ENCODE measurements around the gene PTPRH. TPM values are rescaled to one million over a fixed set of nuclear protein-coding genes. Genes with fewer than 3 reads are reported as not detected.

Gene PTPRH
- total RNA-seq, 1 experiment from 2014 or later: 11.8 TPM

DNA sequence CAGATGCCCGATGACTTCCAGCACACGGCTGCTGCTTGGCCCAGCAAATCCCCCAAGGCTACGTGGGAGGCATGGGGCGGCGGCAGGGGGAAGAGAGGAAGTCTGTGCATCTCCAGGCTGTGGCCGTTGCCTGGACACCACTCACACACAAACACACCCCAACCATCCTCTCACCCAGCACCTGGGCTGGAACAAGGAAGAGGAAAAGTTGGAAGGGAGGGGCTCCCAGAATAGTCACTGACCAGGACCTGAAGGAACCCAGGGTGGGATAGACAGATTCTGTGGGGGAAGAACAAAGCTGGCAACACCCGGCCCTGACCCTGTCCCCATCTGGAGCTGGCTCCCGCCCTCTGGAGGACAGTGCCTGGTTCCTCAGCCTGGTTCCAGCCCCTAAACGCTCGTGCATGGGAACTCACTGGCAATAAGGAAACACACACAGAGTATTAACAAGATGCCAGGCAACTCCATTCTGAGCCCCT, 38.4 kb upstream of the PTPRH start:
- Histone ChIP-seq H3K4me3 (no peak overlapping the region), H3K9me3 (no peaks in the 10 kb centered on the region), H3K27me3 (no peaks in the 10 kb centered on the region), H3K36me3 (peaks cover 36% of the 10 kb centered on the region)
- no peak for DNase-seq

DNA sequence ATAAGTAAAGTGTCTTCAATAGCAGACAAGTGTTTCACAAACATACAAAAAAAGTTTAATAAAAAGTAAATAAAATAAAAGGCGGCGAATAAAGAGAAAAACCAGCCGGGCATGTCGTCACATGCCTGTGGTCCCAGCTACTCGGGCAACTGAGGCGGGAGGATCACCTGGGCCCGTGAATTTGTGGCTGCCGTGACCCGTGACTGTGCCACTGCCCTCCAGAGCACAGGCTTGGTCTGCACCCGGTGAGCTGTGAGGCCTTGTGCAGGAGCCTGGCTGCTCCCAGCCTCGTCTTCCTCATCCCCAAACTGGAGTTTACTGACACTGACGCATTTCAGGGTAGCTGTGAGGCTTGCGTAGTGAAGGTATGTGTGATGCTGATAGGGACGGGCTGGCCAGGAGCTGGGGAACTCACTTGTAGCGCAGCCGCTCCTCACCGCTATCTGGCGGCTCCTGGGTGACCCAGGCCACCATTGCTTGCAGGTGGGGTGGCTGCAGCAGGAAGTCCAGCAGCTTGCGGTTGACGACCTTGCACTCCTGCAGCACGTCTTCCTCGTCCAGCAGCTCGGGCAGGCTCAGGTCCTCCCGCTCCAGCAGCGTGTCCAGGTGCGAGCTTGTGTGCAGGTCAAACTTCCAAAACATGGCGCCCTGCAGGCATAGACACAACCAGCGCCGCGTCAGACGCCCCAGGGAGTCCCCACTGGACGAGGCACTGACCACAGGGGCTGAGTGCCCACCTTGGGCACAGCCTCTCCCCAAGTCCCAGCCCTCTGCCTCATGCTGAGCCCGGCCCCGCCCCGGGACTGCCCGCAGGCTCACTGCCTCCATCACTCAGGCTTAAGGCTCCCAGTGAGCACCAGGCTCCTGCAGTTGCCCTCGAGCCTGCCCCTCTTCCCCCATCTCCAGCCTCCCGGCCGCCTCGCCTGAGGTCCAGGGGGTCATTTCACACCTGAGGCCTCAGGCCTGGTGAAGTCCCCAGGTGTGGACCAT, 37.5 kb upstream of the PTPRH start:
- Histone ChIP-seq H3K27me3 (no peaks in the 10 kb centered on the region), H3K36me3 (peaks cover 44% of the 10 kb centered on the region)
- no peak for DNase-seq

DNA sequence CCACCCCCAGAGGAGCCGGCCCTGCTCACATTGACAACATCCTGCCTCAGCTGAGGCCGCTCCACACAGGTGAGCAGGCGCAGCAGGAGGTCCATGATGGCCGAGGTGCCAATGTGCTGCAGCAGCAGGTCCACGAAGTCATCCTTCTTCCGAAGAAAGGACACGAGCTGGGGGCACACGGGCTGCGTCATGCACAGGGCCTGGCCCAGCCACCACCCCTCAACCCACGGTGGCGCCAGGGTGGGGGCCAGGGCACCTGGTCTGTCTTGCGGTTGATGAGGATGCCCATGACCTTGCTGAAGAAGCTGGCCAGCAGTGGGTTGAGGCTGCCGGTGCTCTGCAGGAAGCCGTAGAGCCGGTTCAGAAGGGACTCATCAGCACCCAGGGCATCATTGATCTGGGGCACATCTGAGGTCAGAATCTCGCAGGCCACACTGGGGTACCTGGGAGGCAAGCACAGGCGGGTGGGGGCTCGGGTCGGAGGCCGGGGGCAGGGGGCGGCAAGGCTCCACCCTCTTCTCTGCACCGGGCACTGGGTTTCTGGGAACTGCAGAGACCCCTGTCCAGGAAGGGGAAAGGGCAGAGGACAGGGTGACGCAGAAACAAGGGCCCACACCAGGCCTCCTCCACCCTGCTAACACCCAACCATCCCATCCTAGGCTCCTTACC, 36.1 kb upstream of the PTPRH start:
- H3K9me3 ChIP-seq: no peaks in the 10 kb centered on the region
- H3K36me3 ChIP-seq: peaks cover 48% of the 10 kb centered on the region
- no peak overlapping the region for H3K4me3 ChIP-seq
- no peak for DNase-seq
- H3K27me3 ChIP-seq: no peaks in the 10 kb centered on the region

More for the DNA sequence above, 37.5 kb upstream of the PTPRH start:
- no peaks in the 10 kb centered on the region for H3K9me3 ChIP-seq
- no peak overlapping the region for H3K4me3 ChIP-seq

- DNase-seq: no peak
- H3K36me3 ChIP-seq: peaks cover 59% of the 10 kb centered on the region
- H3K27me3 ChIP-seq: no peaks in the 10 kb centered on the region
- no peak overlapping the region for H3K4me3 ChIP-seq
- no peaks in the 10 kb centered on the region for H3K9me3 ChIP-seq
Measured at GRCh38 chr19:55244004-55244680, 34.8 kb upstream of the PTPRH start.

DNA sequence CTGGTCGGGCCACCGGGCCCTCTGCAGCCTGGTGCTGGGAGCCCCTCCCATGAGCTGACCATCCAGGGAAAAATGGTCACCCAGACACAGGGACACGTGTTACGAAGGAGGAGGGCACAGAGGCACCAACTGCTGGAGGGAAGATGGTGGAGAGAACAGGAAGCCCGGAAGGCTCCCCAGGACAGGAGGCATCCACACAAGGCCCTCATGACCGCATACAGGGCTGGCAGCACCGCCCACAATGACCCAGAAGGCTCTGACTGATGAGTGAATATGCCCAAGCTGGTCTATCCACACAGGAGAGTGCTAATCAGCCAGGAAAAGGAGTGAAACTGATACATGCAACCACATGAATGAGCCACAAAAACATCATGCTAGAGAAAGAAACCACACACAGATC, 33.2 kb upstream of the PTPRH start:
- H3K4me3 ChIP-seq: no peak overlapping the region
- H3K36me3 ChIP-seq: peaks cover 73% of the 10 kb centered on the region
- no peaks in the 10 kb centered on the region for H3K27me3 ChIP-seq
- no peaks in the 10 kb centered on the region for H3K9me3 ChIP-seq
- no peak for DNase-seq

- Histone ChIP-seq H3K27me3 (no peaks in the 10 kb centered on the region), H3K36me3 (peaks cover 78% of the 10 kb centered on the region), H3K9me3 (no peaks in the 10 kb centered on the region), H3K4me3 (no peak overlapping the region)
- no peak for DNase-seq
Measured at GRCh38 chr19:55241935-55242464, 32.7 kb upstream of the PTPRH start.

- no peaks in the 10 kb centered on the region for H3K9me3 ChIP-seq
- peaks cover 78% of the 10 kb centered on the region for H3K36me3 ChIP-seq
- no peaks in the 10 kb centered on the region for H3K27me3 ChIP-seq
- H3K4me3 ChIP-seq: no peak overlapping the region
- no peak for DNase-seq
Measured at GRCh38 chr19:55241143-55241934, 32.0 kb upstream of the PTPRH start.

- no peaks in the 10 kb centered on the region for H3K9me3 ChIP-seq
- no peaks in the 10 kb centered on the region for H3K27me3 ChIP-seq
- H3K36me3 ChIP-seq: peaks cover 78% of the 10 kb centered on the region
- H3K4me3 ChIP-seq: no peak overlapping the region
- DNase-seq: no peak
Measured at GRCh38 chr19:55240713-55241020, 31.4 kb upstream of the PTPRH start.

- H3K27me3 ChIP-seq: no peaks in the 10 kb centered on the region
- no peak for DNase-seq
- H3K4me3 ChIP-seq: no peak overlapping the region
- no peaks in the 10 kb centered on the region for H3K9me3 ChIP-seq
- H3K36me3 ChIP-seq: peaks cover 77% of the 10 kb centered on the region
Measured at GRCh38 chr19:55239004-55239403, 29.7 kb upstream of the PTPRH start.

DNA sequence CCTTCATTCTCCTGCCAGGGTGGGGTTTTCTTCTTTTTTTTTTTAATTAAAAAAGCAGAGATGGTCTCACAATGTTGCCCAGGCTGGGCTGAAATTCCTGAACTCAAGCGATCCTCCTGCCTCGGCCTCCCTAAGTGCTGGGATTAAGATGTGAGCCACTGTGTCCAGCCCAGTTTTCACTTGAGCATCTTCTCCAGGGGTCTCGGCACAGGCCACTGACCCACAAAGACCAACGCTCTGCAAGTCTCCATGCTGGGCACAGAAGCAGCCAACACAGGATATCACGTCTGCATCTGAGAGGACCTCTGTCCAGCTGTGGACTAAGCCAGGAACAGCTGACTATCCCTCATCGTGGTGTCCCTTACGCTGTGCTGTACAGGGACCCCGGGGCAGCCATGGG, 28.7 kb upstream of the PTPRH start:
- Histone ChIP-seq H3K4me3 (no peak overlapping the region), H3K36me3 (peaks cover 82% of the 10 kb centered on the region), H3K9me3 (no peaks in the 10 kb centered on the region), H3K27me3 (no peaks in the 10 kb centered on the region)
- DNase-seq: no peak

- no peak for DNase-seq
- no peak overlapping the region for H3K4me3 ChIP-seq
- peaks cover 74% of the 10 kb centered on the region for H3K36me3 ChIP-seq
- no peaks in the 10 kb centered on the region for H3K27me3 ChIP-seq
- H3K9me3 ChIP-seq: no peaks in the 10 kb centered on the region
Measured at GRCh38 chr19:55232986-55233385, 23.7 kb upstream of the PTPRH start.

DNA sequence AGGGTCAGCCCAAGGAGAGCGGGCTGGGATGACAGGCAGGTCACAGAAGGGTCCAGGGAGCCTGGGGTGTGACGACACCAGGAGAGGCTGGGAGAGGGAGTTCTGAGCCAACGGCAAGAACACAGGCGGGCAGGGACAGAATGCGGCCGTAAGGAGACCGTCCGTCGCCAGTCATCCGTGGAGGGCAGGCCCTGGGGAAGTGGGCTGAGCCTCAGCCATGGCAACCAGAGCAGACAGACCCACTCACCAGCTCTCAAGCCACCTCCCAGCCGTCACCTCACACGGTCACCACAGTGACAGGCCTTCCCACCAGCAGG, 22.9 kb upstream of the PTPRH start:
- peaks cover 70% of the 10 kb centered on the region for H3K36me3 ChIP-seq
- H3K9me3 ChIP-seq: no peaks in the 10 kb centered on the region
- no peak for DNase-seq
- no peaks in the 10 kb centered on the region for H3K27me3 ChIP-seq
- no peak overlapping the region for H3K4me3 ChIP-seq

DNA sequence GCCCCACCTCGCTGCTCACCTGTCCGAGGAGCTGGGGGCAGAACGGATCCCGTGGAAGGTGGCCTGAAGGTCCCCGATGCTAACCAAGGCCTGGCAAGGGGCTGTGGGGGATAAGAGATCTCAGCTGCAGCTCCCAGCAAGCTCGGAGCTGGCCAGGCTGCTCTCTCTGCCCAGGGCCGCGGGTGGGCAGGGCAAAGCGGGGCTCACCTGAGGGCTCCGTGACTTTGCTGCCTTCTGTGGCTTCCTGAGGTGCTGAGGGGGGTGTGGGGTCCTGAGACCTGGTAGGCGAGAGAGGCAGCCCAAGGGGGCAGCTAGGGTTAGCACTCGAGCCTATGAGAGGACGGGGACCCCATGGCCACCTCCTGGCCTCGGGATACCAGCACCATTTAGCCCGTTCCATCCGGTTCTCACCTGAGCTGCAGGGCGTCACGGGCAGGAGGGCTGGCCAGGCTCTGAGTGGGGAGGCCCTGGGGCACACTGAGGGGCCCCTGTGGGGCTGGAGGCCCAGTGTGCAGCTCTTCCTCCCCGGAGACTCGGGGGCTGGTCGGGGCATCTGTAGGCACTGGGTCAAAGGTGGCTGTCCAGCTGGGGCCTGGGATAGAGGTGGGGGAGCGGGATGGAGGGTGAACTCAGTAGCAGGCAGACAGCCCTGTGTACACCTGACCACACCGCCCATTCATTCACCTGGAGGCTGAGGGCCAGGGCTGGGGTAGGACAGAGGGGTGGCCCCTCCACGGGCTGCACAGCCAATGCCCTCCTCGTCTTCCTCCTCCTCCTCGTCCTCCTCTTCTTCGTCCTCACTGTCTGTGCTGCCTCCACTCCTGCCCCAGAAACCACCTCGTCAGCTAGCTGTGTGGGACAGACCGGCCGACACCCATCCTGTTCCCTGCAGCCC, 22.3 kb upstream of the PTPRH start:
- Histone ChIP-seq H3K9me3 (no peaks in the 10 kb centered on the region), H3K36me3 (peaks cover 64% of the 10 kb centered on the region), H3K27me3 (no peaks in the 10 kb centered on the region), H3K4me3 (no peak overlapping the region)
- DNase-seq: no peak

DNA sequence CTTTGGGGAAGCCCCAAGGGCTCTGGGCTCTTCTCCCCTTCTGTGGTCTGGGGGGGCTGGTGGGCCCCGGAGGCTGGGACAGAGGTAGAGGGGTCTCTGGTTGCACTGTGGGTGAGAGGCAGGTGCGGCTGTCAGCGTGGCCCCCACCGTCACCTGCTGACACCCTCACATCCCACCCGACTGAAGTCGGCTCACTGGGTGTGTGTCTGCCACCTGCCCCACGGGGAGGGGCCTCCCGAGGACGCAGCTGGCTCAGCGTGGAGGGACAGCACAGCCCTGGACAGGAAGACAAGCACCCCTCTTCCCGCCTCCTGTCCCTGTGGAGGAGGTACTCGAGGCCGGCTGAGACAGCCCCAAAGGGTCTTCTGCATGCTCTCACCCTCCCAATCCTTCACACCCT, 21.5 kb upstream of the PTPRH start:
- Histone ChIP-seq H3K4me3 (no peak overlapping the region), H3K27me3 (no peaks in the 10 kb centered on the region), H3K36me3 (peaks cover 56% of the 10 kb centered on the region), H3K9me3 (no peaks in the 10 kb centered on the region)
- DNase-seq: no peak

DNA sequence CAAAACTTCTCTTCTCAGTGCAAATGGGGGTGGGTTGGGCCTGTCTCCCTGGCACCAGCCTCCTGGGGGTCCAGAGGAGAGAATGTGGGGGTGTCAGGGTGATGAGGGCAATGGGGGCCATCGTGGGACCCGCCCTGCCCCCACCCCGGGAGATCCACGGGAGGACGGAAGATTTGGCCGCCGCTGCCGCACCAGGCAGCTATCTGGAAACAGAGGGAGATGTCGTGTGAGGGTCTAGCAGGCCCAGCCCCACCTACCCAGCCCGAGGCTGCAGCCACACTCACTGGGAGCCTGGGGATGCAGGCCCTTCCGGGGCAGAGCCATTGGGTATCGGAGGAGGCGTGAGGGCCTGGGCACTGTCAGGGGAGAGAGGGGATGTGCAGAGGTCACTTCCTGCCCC, 21.0 kb upstream of the PTPRH start:
- Histone ChIP-seq H3K4me3 (no peak overlapping the region), H3K36me3 (peaks cover 56% of the 10 kb centered on the region), H3K9me3 (no peaks in the 10 kb centered on the region), H3K27me3 (no peaks in the 10 kb centered on the region)
- DNase-seq: no peak

- no peaks in the 10 kb centered on the region for H3K9me3 ChIP-seq
- DNase-seq: no peak
- H3K4me3 ChIP-seq: no peak overlapping the region
- H3K36me3 ChIP-seq: peaks cover 54% of the 10 kb centered on the region
- no peaks in the 10 kb centered on the region for H3K27me3 ChIP-seq
Measured at GRCh38 chr19:55229789-55230182, 20.5 kb upstream of the PTPRH start.
